ENCODE data around the gene EVI5L. TPM values are rescaled to one million over a fixed set of nuclear protein-coding genes. Genes with fewer than 3 reads are reported as not detected.

The EVI5L gene
- total RNA-seq, 1 donor from 2014 or later: 19.0 TPM

DNA sequence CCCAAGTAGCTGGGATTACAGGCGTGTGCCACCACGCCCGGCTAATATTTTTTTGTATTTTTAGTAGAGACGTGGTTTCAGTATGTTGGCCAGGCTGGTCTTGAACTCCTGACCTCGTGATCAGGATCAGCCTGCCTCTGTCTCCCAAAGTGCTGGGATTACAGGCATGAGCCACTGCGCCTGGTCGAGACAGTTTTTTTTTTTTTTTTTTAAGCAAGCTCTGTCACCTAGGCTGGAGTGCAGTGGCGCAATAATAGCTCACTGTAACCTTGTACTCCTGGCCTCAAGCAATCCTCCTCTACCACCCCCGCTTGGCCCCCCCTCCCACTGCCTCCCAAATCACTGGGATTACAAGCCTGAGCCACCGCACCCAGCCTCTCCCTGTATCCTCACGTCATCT, 67.3 kb downstream of the EVI5L start:
- Mint-ChIP-seq H3K36me3 (no peaks in the 10 kb centered on the region), H3K4me1 (ENCODE audit: unreplicated experiment) (peaks cover 4% of the 10 kb centered on the region), H3K27ac (peak overlapping the region; percentile 92), H3K9me3 (no peaks in the 10 kb centered on the region), H3K4me3 (no peak overlapping the region), H3K27me3 (no peaks in the 10 kb centered on the region)
- no peak for DNase-seq (ENCODE audit: extremely low spot score, unreplicated experiment)
- TF ChIP-seq, protein P1, sequence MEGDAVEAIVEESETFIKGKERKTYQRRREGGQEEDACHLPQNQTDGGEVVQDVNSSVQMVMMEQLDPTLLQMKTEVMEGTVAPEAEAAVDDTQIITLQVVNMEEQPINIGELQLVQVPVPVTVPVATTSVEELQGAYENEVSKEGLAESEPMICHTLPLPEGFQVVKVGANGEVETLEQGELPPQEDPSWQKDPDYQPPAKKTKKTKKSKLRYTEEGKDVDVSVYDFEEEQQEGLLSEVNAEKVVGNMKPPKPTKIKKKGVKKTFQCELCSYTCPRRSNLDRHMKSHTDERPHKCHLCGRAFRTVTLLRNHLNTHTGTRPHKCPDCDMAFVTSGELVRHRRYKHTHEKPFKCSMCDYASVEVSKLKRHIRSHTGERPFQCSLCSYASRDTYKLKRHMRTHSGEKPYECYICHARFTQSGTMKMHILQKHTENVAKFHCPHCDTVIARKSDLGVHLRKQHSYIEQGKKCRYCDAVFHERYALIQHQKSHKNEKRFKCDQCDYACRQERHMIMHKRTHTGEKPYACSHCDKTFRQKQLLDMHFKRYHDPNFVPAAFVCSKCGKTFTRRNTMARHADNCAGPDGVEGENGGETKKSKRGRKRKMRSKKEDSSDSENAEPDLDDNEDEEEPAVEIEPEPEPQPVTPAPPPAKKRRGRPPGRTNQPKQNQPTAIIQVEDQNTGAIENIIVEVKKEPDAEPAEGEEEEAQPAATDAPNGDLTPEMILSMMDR (conservative IDR thresholded peaks at IDR 0.05): no peak

DNA sequence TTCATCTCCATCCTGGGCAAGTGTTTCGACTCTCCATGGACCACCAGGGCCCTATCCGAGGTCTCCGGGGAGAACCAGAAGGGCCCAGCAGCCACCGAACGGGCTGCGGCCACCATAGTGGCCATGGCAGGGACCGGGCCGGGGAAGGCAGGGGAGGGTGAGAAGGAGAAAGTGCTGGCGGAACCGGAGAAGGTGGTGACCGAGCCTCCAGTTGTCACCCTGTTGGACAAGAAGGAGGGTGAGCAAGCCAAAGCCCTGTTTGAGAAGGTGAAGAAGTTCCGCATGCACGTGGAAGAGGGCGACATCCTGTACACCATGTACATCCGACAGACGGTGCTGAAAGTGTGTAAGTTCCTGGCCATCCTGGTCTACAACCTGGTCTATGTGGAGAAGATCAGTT, 68.9 kb downstream of the EVI5L start:
- Mint-ChIP-seq H3K4me1 (ENCODE audit: unreplicated experiment) (peaks cover 4% of the 10 kb centered on the region), H3K36me3 (no peaks in the 10 kb centered on the region), H3K27me3 (no peaks in the 10 kb centered on the region), H3K4me3 (no peak overlapping the region), H3K9me3 (no peaks in the 10 kb centered on the region), H3K27ac (no peak overlapping the region)
- no peak for DNase-seq (ENCODE audit: extremely low spot score, unreplicated experiment)
- TF ChIP-seq, protein P1 (conservative IDR thresholded peaks at IDR 0.05): no peak

DNA sequence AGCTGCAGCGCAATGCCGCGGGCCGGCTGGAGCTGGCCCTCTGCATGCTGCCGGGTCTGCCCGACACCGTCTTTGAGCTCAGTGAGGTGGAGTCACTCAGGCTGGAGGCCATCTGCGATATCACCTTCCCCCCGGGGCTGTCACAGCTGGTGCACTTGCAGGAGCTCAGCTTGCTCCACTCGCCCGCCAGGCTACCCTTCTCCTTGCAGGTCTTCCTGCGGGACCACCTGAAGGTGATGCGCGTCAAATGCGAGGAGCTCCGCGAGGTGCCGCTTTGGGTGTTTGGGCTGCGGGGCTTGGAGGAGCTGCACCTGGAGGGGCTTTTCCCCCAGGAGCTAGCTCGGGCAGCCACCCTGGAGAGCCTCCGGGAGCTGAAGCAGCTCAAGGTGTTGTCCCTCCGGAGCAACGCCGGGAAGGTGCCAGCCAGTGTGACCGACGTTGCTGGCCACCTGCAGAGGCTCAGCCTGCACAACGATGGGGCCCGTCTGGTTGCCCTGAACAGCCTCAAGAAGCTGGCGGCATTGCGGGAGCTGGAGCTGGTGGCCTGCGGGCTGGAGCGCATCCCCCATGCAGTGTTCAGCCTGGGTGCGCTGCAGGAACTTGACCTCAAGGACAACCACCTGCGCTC, 69.8 kb downstream of the EVI5L start:
- Mint-ChIP-seq H3K36me3 (no peaks in the 10 kb centered on the region), H3K27me3 (no peaks in the 10 kb centered on the region), H3K4me1 (ENCODE audit: unreplicated experiment) (peaks cover 7% of the 10 kb centered on the region), H3K9me3 (no peaks in the 10 kb centered on the region), H3K4me3 (no peak overlapping the region), H3K27ac (no peak overlapping the region)
- TF ChIP-seq, protein P1 (conservative IDR thresholded peaks at IDR 0.05): no peak
- no peak for DNase-seq (ENCODE audit: extremely low spot score, unreplicated experiment)

DNA sequence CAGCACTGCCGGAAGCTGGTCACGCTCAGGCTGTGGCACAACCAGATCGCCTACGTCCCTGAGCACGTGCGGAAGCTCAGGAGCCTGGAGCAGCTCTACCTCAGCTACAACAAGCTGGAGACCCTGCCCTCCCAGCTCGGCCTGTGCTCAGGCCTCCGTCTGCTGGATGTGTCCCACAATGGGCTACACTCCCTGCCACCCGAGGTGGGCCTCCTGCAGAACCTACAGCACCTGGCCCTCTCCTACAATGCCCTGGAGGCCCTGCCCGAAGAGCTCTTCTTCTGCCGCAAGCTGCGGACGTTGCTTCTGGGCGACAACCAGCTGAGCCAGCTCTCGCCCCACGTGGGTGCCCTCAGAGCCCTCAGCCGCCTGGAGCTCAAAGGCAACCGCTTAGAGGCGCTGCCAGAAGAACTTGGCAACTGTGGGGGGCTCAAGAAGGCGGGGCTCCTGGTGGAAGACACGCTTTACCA, 70.4 kb downstream of the EVI5L start:
- no peaks in the 10 kb centered on the region for H3K27me3 Mint-ChIP-seq

DNA sequence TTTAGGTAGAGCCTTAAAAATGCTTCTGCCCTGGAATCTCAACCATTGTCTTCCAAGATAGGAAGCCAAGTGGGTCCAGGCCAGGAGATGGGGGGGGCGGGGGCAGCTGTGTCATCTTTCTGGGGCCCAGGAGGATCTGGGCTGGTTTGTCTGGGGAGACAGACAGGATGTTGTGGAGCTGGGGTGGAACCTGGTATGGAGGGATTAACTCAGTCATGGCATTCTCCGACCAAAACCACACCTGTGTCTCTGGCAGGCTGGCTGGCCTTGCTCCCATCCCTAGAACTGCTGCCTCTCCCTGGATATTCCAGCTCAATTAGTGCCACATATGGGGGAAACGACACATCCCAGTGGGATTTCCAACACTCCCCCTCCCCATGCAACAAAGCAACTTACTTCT, 70.9 kb downstream of the EVI5L start:
- peaks cover 15% of the 10 kb centered on the region for H3K4me1 Mint-ChIP-seq (ENCODE audit: unreplicated experiment)
- TF ChIP-seq, protein P1 (conservative IDR thresholded peaks at IDR 0.05): no peak
- H3K9me3 Mint-ChIP-seq: no peaks in the 10 kb centered on the region
- DNase-seq (ENCODE audit: extremely low spot score, unreplicated experiment): no peak
- no peaks in the 10 kb centered on the region for H3K36me3 Mint-ChIP-seq
- H3K4me3 Mint-ChIP-seq: no peak overlapping the region
- no peaks in the 10 kb centered on the region for H3K27me3 Mint-ChIP-seq
- no peak overlapping the region for H3K27ac Mint-ChIP-seq

More for the DNA sequence above, 70.4 kb downstream of the EVI5L start:
- no peaks in the 10 kb centered on the region for H3K9me3 Mint-ChIP-seq
- H3K36me3 Mint-ChIP-seq: no peaks in the 10 kb centered on the region
- no peak overlapping the region for H3K4me3 Mint-ChIP-seq
- no peak for DNase-seq (ENCODE audit: extremely low spot score, unreplicated experiment)
- H3K27ac Mint-ChIP-seq: no peak overlapping the region
- TF ChIP-seq, protein P1 (conservative IDR thresholded peaks at IDR 0.05): no peak
- peaks cover 11% of the 10 kb centered on the region for H3K4me1 Mint-ChIP-seq (ENCODE audit: unreplicated experiment)

All from type B pancreatic cell (in vitro differentiated cells).